MM.1S (cell line): Measurements from ENCODE around the gene MEIS2.

Experiments
- DNase-seq: peaks from one replicate; pipeline ENCODE4 v3.0.0-alpha.2; 2015
- H2AFZ ChIP-seq: fragments of 300-600 bp; sonication (generic); 2 replicates; pipeline ENCODE4 v1.6.0; 2016; ENCODE audit warnings: antibody characterized with exemption, low read length
- H3F3A ChIP-seq: fragments of 300-600 bp; sonication (generic); 2 replicates; pipeline ENCODE4 v1.6.1; 2016; ENCODE audit warnings: mild to moderate bottlenecking, antibody characterized with exemption, low read length, moderate library complexity, mixed read lengths; ENCODE audit not compliant: insufficient read depth
- H3K27ac ChIP-seq: fragments of 300-600 bp; sonication (generic); 2 replicates; pipeline ENCODE4 v1.5.1; 2016; ENCODE audit warnings: mild to moderate bottlenecking, low read length
- H3K27me3 ChIP-seq: fragments of 300-600 bp; sonication (generic); replicated peaks from 2 replicates; pipeline ENCODE4 v1.6.0; 2016; ENCODE audit warnings: low read length; ENCODE audit not compliant: insufficient read depth
- H3K36me3 ChIP-seq: fragments of 300-600 bp; sonication (generic); replicated peaks from 2 replicates; pipeline ENCODE4 v1.6.1; 2016; ENCODE audit warnings: mild to moderate bottlenecking, low read length, mixed read lengths; ENCODE audit not compliant: insufficient read depth
- H3K4me1 ChIP-seq: fragments of 300-600 bp; sonication (generic); 2 replicates; pipeline ENCODE4 v1.6.1; 2016; ENCODE audit warnings: low read length, mixed read lengths
- H3K4me2 ChIP-seq: fragments of 300-600 bp; sonication (generic); 2 replicates; pipeline ENCODE4 v1.6.0; 2016; ENCODE audit warnings: low read depth, low read length
- H3K4me3 ChIP-seq: fragments of 300-600 bp; sonication (generic); 2 replicates; pipeline ENCODE4 v1.5.1; 2016; ENCODE audit warnings: low read length, mixed read lengths
- H3K79me2 ChIP-seq: fragments of 300-600 bp; sonication (generic); 2 replicates; pipeline ENCODE4 v1.6.1; 2016; ENCODE audit warnings: mixed run types, low read length, mixed read lengths
- H3K9ac ChIP-seq: fragments of 300-600 bp; sonication (generic); 2 replicates; pipeline ENCODE4 v1.6.1; 2016; ENCODE audit warnings: low read length, mixed read lengths
- H3K9me2 ChIP-seq: fragments of 300-600 bp; sonication (generic); replicated peaks from 2 replicates; pipeline ENCODE4 v1.6.1; 2016; ENCODE audit warnings: mild to moderate bottlenecking, low read length, mixed read lengths; ENCODE audit not compliant: insufficient read depth
- H3K9me3 ChIP-seq: fragments of 300-600 bp; sonication (generic); replicated peaks from 2 replicates; pipeline ENCODE4 v1.6.1; 2016; ENCODE audit warnings: mild to moderate bottlenecking, low read length, mixed read lengths; ENCODE audit not compliant: insufficient read depth
- H4K20me1 ChIP-seq: fragments of 300-600 bp; sonication (generic); 2 replicates; pipeline ENCODE4 v1.6.1; 2016; ENCODE audit warnings: mild to moderate bottlenecking, low read length, moderate library complexity, mixed read lengths; ENCODE audit not compliant: insufficient read depth
- EZH2 ChIP-seq: fragments of 300-600 bp; sonication (generic); optimal IDR thresholded peaks from 2 replicates; pipeline ENCODE3; 2017; ENCODE audit warnings: low read depth, mild to moderate bottlenecking, antibody characterized with exemption, low read length, mixed read lengths
- EZH2phosphoT487 ChIP-seq: fragments of 300-600 bp; sonication (generic); IDR thresholded peaks from 2 replicates; pipeline ENCODE4 v1.6.1; 2018; ENCODE audit warnings: antibody characterized with exemption, low read length
- TF ChIP-seq, protein P1 (sequence below): fragments of 300-600 bp; sonication (generic); IDR thresholded peaks from 2 replicates; pipeline ENCODE4 v1.5.1; 2016; ENCODE audit warnings: antibody characterized with exemption, low read length, mixed read lengths

The MEIS2 gene

GRCh38 chr15:37004981-37005735, 95.2 kb downstream of the MEIS2 start:
- TF ChIP-seq EZH2 (no peak), EZH2phosphoT487 (no peak)
- TF ChIP-seq, protein P1, sequence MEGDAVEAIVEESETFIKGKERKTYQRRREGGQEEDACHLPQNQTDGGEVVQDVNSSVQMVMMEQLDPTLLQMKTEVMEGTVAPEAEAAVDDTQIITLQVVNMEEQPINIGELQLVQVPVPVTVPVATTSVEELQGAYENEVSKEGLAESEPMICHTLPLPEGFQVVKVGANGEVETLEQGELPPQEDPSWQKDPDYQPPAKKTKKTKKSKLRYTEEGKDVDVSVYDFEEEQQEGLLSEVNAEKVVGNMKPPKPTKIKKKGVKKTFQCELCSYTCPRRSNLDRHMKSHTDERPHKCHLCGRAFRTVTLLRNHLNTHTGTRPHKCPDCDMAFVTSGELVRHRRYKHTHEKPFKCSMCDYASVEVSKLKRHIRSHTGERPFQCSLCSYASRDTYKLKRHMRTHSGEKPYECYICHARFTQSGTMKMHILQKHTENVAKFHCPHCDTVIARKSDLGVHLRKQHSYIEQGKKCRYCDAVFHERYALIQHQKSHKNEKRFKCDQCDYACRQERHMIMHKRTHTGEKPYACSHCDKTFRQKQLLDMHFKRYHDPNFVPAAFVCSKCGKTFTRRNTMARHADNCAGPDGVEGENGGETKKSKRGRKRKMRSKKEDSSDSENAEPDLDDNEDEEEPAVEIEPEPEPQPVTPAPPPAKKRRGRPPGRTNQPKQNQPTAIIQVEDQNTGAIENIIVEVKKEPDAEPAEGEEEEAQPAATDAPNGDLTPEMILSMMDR, result no peak
- no peak overlapping the region for H3K4me3 ChIP-seq
- H3K79me2 ChIP-seq, result no peaks in the 10 kb centered on the region
- H3K36me3 ChIP-seq, result no peaks in the 10 kb centered on the region
- H3F3A ChIP-seq, result no peaks in the 10 kb centered on the region
- H2AFZ ChIP-seq, result no peak overlapping the region
- H3K4me2 ChIP-seq, result no peak overlapping the region
- no peaks in the 10 kb centered on the region for H3K27me3 ChIP-seq
- no peak overlapping the region for H3K27ac ChIP-seq
- H3K9me2 ChIP-seq, result no peaks in the 10 kb centered on the region
- no peaks in the 10 kb centered on the region for H4K20me1 ChIP-seq
- DNase-seq, result no peak
- no peak overlapping the region for H3K9ac ChIP-seq
- H3K4me1 ChIP-seq, result no peaks in the 10 kb centered on the region
- H3K9me3 ChIP-seq, result no peaks in the 10 kb centered on the region

GRCh38 chr15:37004373-37004869, 95.9 kb downstream of the MEIS2 start:
- Histone ChIP-seq H3K79me2 (no peaks in the 10 kb centered on the region), H3K9me2 (no peaks in the 10 kb centered on the region), H3K27me3 (no peaks in the 10 kb centered on the region), H3K4me3 (no peak overlapping the region), H3K9ac (no peak overlapping the region), H3K4me1 (no peaks in the 10 kb centered on the region), H3K4me2 (no peak overlapping the region), H4K20me1 (no peaks in the 10 kb centered on the region), H2AFZ (no peak overlapping the region), H3K36me3 (no peaks in the 10 kb centered on the region), H3K27ac (no peak overlapping the region), H3F3A (no peaks in the 10 kb centered on the region), H3K9me3 (no peaks in the 10 kb centered on the region)
- DNase-seq, result no peak
- TF ChIP-seq EZH2, result no peak
- TF ChIP-seq, protein P1, result no peak
- no peak for TF ChIP-seq EZH2phosphoT487

- H3K4me2 ChIP-seq, result no peak overlapping the region
- no peaks in the 10 kb centered on the region for H4K20me1 ChIP-seq
- DNase-seq, result no peak
- no peaks in the 10 kb centered on the region for H3K27me3 ChIP-seq
- TF ChIP-seq EZH2phosphoT487 (no peak), EZH2 (no peak)
- TF ChIP-seq, protein P1, result no peak
- H3K4me1 ChIP-seq, result no peaks in the 10 kb centered on the region
- H3K9me2 ChIP-seq, result no peaks in the 10 kb centered on the region
- H3K9me3 ChIP-seq, result no peaks in the 10 kb centered on the region
- no peaks in the 10 kb centered on the region for H3K36me3 ChIP-seq
- H2AFZ ChIP-seq, result no peak overlapping the region
- no peaks in the 10 kb centered on the region for H3F3A ChIP-seq
- H3K27ac ChIP-seq, result no peak overlapping the region
- H3K4me3 ChIP-seq, result no peak overlapping the region
- H3K9ac ChIP-seq, result no peak overlapping the region
- H3K79me2 ChIP-seq, result no peaks in the 10 kb centered on the region
Observed at GRCh38 chr15:37002041-37002672, 98.2 kb downstream of the MEIS2 start.
